ENCODE data around the gene ATP5PO.

Gene ATP5PO, protein sequence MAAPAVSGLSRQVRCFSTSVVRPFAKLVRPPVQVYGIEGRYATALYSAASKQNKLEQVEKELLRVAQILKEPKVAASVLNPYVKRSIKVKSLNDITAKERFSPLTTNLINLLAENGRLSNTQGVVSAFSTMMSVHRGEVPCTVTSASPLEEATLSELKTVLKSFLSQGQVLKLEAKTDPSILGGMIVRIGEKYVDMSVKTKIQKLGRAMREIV

DNA sequence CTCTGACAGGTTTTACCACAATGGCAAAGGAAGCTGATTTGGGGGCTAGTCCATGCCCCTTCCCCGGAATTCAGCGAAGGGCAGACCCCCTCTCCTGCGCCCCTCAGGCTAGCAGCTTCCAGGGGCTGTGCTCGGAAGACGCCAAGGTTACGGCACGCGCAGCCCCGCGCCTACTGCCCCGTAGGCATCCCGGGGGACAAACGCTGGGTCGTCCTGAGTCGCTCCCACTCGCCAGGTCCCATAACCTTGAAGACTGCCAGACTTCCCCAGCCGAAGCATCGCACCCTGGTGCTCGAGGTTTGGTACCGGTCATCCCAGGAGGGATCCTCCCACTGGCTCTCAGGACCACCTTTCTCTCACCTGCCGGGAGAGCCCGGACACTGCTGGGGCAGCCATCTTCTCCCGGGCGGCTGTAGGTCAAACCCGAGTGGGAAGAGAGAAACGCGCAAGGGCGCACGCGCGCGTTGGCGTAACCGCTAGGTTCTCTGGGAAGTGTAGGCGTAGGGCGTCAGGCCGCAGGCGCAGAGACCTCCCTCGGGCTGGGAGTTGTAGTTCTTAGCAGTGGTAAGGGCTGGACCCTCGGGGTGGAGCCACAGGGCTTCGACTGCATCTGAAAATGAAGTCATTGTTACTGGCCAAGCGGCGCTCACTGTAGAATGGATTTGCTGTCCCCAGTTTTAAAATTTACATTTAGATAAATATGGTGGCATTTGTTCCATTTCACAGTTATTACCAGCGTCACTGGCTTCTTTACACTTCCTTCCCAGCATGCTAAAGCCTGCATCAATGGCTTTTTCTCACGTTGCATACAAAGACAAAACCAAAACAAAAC, at the start of gene ATP5PO:
ATP5PO (minus strand) TSS at position 437 of the 832 bp plus-strand sequence; CDS start at position 396, 41 bp downstream.
- peak; percentile 97 for DNase-seq (ENCODE audit: low read depth)

DNA sequence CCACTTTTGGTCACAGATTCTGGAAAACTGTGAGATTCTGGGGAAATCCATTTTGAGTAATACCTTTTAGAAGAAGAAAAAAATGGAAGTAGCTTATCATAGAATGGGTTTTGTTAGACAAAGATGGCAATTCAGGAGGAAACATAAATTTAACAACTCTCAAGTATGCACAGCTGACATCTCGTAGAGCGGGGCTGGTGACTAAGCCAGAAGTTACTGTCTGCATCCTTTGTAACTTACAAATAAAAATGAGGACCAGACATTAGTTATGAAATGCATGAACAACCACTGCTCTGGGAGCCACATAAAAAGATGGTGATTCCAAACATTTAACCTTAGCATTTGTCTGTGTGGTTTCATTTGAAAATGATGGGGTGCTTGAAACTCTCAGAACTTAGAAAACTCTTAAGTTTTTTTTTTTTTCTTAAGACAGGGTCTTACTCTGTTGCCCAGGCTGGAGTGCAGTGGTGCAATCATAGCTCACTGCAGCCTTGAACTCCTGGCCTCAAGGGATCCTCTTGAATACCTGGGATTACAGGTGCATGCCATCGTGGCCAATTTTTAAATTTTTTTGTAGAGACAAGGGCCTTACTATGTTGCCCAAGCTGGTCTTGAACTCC, 49.2 kb upstream of the ATP5PO start:
- DNase-seq (ENCODE audit: low read depth) = no peak

DNA sequence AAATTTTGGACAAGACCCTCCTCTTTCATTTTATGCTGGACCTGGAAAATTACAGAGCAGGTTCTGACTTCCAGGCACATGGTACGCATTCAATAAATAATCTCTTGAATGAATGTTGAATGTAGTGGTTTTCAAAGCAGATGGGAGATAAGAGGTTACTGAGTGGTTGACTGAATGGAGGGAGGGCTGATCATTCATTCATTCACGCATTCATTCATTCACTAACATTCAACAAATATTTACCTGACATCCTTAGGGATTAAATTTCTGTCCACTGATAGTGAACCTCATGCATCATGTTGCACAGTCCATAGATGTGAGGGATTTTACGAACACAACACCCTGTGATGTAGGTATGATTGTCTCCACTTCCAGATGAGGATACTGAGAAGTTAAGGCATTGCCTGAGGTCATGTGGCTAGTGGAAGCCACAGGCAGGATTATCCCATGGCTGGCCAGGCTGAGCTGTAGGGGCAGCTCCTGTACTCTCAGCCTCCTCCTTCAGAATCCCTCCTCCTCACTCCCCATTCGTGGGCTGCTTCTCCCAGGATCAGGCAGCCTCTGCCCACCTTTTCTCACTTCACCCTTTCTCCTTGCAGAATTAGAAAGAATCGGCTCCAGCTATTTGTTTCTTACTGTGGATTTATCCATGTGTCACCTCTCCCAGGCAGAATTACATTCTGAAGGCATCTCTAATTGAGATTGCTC, 48.4 kb upstream of the ATP5PO start:
- no peak for DNase-seq (ENCODE audit: low read depth)

DNA sequence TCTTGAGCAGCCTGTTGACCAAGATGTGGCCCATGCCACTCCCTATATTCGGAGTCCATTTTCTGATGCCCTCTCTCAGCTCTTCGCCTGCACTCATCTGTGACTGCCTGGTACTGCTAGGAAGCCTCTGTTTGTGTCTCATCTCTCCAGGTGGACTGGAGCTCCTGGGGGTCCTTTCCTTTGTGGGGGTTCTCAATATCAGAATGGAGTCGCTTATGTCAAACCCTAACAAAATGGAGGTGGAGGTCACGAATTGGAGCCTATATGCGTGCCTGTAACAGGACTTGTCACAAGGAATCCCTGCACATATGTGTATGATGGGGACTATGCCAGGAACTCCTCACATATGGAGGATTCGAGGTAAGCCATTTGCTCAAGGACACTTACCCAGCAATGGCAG, 46.7 kb upstream of the ATP5PO start:
- DNase-seq (ENCODE audit: low read depth) = no peak

DNA sequence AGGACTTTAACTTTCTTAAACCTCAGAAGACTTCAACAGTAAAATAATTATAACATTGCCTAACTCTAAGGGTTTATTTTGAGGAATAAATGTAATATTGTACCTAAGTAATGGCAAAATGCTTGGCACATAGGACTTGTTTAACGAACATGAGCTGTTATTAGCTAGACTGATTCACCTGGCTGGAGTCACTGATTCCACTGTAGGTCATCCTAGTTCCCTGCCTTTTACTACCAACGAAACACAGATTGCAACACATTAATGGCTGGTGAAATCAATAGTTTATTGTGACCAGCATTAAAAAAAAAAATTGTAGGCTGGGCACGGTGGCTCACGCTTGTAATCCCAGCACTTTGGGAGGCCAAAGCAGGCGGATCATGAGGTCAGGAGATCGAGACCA, 45.5 kb upstream of the ATP5PO start:
- no peak for DNase-seq (ENCODE audit: low read depth)

DNA sequence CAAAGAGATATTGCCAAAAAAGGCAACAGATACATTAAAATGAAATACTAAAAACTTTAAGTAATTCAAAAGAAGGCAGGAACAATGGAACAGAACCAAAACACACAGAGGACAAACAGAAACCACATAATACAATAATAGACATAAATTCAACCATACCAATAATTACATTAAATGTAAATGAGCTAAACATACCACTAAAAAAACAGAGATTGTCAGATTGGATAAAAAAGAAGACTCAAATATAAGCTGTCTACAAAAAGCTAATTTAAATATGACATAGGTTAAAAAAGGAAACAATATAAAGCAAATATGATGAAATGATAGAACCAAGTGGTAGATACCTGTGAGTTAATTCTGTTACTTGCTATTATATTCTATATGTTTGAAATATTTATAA, 44.1 kb upstream of the ATP5PO start:
- DNase-seq (ENCODE audit: low read depth) = no peak

DNA sequence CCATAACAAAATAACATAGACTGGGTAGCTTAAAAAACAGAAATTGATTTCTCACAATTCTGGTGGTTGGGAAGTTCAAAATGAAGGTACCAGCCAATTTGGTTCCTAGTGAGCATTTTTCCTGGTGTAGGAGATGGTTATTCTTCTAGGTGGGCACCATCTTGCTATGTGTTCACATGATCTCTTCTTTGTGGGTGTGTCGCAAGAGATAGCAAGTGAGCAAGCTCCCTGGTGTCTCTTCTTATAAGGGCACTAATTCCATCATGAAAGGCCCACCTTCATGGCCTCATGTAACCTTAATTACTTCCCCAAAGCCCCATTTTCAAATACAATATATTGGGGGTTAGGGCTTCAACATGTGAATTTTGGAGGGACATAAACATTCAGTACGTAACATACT, 38.8 kb upstream of the ATP5PO start:
- no peak for DNase-seq (ENCODE audit: low read depth)

DNA sequence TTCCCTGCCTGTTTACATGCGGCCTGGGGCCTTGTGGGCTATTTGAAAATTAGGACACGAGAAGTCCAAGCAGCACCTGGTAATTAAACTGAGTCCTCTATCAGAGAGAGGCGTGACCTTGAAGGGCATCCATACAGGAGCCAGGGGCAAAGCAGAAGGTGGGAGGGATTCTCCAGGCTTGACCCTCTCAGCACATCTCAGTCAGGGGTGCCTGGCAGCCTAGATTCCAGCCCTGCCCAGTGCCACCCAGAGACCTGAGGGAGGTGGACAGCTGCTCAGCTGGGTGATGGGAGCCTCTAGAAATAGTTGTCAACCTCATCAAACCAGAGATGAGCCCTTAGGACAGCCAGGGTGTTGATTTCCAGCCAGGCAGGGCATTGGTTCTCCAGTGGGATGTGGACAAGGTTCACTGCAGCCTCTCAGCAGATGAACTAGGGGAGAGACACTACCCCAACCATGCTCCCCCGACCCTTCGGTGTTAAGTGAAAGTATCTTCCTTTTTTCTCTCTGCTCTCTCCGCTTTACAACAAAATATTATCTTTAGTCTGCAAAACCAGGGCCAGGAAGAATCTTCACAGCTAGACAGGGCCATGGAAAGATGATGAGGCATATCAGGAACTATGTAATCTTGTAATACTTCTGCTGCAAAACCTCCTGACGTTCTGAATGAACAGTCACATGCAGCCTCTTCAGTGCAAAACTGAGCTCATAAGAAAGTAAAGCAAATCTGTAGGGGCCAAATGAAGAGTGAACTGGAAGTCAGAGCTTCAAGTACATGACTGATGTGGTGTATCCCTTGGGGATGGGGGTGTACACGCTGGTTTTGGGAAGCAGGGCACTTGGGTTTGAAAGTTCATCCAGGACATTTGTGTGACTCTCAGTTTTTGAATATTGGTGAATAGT, 35.9 kb upstream of the ATP5PO start:
- no peak for DNase-seq (ENCODE audit: low read depth)

DNA sequence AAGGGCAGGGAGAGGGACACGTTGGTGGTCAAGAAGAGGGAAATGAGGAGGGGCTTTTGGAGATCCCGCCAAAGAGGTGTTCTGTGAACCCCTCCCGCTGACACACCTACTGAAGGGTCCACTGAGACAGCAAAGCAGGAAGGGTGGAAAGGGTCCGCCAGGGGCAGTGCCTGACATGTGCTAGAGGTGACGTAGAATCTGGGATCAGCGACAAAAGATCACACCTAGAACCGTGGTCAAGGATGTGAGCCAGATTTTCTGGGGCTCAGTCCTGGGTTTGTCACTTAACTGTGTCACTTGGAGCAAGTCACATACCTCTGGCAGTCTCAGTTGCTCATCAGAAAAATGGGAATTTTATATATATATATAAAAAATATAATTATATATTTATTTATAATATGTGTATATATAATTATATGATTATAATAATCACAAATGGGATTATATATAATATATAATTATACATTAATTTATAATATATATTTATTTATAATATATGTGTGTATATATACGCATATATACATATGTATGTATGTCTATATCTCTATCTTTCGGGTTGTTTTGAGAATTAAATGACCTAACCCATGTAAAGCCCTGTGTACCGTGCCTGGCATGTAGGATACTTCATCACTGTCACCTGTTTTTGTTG, 35.0 kb upstream of the ATP5PO start:
- no peak for DNase-seq (ENCODE audit: low read depth)

DNA sequence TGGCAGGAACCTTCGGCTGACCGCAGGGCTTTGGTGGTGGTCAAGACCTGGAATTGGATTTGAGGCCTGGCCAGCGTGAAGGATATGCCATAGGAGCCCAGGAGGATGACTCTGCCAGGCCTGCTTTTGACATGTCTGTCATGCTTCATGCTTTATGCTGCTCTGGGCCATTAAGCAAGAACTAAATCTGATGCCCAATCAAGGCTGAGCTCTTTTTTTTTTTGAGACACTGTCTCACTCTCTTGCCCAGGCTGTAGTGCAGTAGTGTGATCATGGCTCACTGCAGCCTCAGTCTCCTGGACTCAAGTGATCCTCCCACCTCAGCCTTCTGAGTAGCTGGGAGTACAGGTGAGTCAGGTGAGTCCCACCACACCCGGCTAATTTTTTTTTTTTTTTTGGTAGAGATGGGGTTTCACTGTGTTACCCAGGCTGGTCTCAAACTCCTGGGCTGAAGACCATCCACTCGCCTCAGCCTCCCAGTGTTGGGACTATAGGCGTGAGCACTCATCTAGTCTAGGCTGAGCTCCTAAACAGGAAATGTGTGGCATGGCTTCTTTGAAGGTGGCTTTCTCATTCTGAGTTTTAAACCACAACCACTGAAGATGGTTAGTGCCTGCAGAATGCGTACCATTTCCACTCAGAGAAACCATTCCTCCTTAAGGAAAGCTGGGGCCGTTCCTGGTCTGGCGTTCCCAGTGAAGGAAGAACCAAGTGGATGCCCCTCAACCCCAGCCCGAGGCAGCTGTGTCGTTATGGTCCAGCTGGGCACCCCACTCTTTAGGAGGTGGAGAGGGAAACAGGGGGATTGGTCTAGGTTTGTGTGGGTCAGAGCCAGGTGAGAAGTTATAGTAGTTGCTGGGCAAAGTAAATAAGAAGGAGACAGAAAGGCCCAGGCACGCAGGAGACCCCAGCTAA, 34.2 kb upstream of the ATP5PO start:
- DNase-seq (ENCODE audit: low read depth) = no peak

DNA sequence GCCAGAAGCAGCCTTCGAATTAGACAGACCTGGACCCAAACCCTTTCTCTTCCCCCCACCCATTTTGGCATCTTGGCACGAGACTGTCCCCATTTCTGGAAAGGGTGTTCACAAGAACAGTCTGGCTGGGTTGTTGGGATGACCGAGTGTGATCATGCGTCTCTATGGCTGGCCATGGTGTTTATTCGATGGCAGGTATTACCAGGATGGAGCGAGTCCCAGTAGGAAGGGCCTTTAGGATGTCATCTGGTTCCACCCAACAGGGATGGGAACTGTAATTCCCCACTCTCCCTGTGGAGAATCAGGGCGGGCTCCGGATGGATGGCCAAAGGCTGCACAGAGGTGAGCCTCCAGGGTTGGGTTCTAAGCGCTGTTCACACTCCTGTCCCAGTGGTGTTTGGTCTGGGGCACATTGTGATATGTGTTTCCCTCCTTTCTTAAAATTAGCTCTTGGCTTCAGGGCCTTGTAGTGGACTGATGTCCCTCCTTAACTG, 33.4 kb upstream of the ATP5PO start:
- no peak for DNase-seq (ENCODE audit: low read depth)

DNA sequence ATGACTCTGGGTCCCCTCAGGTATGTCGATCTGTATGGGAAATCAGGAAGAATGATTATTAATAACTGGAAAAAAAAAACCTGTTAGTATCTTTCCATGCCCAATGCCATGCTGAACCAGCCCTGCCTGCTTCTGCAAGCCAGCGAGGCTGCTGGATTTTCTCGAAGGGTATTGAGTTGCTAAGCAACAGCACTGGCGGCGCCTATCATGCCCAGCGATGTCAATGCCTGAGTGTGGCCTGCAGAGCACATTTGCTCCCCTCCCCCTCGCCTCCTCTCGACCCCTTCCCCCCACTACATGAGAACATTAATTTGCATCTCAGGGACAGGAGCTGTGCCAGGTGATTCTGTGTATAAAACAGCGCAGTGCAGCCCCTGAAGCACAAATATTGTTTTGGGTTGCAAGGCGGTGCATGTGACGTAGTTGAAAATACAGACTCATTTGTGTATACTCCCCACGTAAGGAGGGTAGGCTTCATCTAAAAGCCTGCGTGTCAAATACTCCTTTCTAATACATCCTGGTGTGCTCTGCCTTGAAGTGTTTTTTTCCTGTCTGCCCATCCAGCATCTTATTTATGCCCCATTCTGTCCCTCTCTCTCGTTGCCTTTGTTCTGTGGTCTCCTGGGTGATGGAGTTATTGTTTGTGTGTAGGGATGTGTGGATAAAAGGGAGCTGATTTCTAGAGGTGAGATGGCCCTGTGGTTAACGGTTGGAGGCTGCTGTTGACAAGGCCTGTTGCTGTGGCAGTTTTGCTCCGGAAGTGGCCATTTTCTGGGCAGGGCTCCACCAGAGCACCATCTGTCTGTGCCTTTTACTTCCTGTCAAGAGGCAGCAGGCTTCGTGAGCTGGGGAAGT, 32.7 kb upstream of the ATP5PO start:
- DNase-seq (ENCODE audit: low read depth) = no peak

DNA sequence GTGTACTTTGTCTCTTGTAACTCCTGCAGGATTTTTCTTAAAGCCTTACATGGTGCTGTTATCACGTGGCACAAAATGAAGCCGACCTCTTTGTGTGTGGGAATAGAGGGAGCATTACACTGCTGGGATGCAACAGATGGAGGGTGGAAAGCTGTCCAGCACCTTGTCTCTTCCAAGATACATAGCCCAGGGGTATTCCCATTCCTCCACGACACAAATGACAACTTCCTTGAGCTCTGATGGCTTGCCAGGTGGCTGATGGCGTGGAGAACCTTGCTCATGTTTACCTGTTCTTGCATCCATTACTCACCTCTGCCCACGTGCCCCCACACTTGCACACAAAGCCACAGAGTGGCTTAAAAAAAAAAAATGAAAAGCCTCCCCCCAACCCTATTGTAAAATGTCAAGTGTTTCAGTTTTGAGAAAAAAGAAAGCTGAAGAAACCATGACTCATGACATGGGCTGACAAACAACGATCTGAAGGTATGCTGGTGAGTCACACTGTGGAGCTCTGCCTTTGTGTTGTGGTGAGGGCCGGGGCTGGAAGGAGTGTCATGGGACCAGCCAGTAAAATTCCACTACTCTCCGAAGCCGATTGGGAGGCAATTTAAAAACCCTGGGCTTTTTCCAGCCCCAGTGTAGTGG, 32.0 kb upstream of the ATP5PO start:
- DNase-seq (ENCODE audit: low read depth) = peak; percentile 95

DNA sequence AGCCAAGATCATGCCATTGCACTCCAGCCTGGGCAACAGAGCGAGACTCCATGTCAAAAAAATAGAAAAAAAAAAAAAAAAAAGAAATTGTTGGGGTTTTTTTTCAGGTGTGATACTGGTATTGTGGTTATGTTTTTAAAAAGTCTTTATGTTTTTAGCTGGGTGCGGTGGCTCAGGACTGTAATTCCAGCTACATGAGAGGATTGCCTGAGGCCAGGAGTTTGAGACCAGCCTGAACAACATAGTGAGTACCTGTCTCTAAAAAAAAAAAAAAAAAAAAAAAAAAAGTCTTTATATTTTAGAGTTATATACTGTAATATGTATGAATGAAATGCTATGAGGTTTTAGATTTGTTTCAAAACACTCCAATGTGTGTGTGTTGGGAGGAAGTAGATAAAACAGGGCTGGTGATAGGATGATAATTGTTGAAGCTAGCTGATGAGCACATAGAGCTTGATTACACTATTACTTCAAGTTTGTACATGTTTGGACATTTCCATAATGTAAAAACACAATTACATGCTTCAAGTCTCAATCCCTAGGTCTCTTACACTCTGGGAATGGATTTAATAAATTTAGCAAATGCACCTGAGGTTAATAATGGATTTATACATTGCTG, 30.2 kb upstream of the ATP5PO start:
- DNase-seq (ENCODE audit: low read depth) = no peak

DNA sequence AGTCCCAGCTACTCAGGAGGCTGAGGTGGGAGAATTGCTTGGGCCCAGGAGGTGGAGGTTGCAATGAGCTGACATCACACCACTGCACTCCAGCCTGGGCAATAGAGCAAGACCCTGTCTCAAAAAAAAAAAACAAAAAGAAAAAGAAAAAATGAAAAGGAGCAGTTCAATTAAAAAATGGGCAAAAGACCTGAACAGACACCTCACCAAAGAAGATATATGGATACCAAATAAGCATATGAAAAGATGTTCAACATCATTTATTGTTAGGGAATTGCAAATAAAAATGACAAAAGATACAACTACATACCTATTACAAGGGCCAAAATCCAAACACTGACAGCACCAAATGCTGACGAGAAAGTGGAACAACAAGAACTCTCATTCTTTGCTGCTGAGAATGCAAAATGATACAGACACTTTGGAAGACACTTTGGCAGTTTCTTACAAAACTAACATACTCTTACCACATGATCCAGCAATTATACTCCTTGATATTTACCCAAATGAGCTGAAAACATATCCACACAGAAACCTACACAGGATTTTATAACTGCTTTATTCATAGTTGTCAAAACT, 28.7 kb upstream of the ATP5PO start:
- no peak for DNase-seq (ENCODE audit: low read depth)

DNA sequence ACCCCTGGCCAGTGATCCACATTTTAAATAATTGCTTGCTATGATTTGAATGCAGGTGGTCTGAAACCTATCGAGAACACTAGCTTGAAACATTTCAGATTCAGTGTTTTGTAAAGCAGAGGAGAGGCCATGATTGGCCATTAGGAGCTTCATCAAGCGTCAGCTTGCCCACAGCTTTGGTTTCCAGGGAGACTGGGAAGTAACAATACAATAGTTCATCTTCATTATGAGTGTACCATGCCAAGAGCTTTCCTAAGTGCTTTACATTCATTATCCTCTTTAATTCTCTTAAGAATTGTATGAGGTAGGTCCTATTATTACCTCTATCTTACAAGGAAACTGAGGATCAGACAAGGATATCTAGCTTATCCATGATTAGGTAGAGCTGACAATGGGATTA, 27.7 kb upstream of the ATP5PO start:
- DNase-seq (ENCODE audit: low read depth) = no peak

DNA sequence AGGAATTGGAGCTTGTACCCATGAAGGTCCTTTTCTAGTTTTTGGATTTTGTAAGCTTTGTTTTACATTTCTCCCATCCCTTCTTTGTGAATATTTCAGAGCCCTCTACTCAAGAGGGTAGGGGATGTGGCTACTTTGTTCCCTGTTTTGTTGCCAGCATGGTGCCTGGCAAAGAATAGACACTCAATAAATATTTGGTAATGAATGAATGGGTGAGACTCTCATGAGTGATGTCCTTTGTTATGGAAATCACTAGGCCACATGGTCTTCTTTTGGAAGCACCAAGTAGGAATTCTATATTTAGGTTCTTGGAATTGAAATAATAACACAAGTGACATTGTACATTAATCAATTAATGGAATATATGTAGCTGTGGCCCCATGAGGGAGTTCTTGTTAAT, 26.8 kb upstream of the ATP5PO start:
- DNase-seq (ENCODE audit: low read depth) = no peak

DNA sequence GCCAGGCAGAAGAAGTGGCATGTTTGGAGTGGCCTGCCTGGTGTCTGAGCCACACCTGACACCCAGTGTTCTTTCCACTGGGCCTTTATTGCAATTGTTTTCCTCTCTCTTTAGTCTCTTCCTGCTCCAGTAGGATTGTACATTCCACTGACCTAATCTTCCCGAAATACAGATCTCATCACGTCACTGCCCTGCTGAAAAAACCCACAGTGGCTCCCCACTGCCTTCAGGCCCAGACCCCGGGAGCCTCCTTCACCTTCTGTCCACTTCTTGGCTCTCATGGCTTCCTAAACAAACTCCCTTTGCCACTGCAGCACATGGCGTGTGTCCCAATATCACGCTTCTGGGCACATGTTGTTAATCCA, 25.3 kb upstream of the ATP5PO start:
- DNase-seq (ENCODE audit: low read depth) = no peak
